HCT116 (cell line): ENCODE data around the gene C2orf92.

Experiments used
- EZH2 ChIP-seq: fragments of 200-600 bp; sonication (generic); IDR thresholded peaks from 2 replicates; pipeline ENCODE4 v1.6.1; 2017; ENCODE audit warnings: antibody characterized with exemption, mixed run types
- EZH2phosphoT487 ChIP-seq: fragments of 200-600 bp; IDR thresholded peaks from 2 replicates; pipeline ENCODE4 v1.6.1; 2018; ENCODE audit warnings: antibody characterized with exemption, borderline replicate concordance
- FOSL1 ChIP-seq: IDR thresholded peaks from 2 replicates; pipeline ENCODE4 v1.6.1; 2012; ENCODE audit warnings: low read depth
- POLR2A ChIP-seq: IDR thresholded peaks from 2 replicates; pipeline ENCODE4 v1.7.0; 2011; ENCODE audit warnings: borderline replicate concordance; ENCODE audit not compliant: insufficient read depth, insufficient read length; ENCODE audit errors: extremely low read depth
- POLR2AphosphoS5 ChIP-seq: IDR thresholded peaks from 2 replicates; pipeline ENCODE4 v1.6.1; 2011; ENCODE audit warnings: mild to moderate bottlenecking, low read depth, low read length, moderate library complexity
- SIN3A ChIP-seq: IDR thresholded peaks from 2 replicates; pipeline ENCODE4 v1.6.1; 2012; ENCODE audit warnings: low read depth
- SRF ChIP-seq: IDR thresholded peaks from 2 replicates; pipeline ENCODE4 v1.6.1; 2012; ENCODE audit warnings: low read depth
- YY1 ChIP-seq: IDR thresholded peaks from 2 replicates; pipeline ENCODE4 v1.6.1; 2011; ENCODE audit warnings: low read length, low read depth, moderate library complexity, mild to moderate bottlenecking; ENCODE audit not compliant: insufficient replicate concordance; ENCODE audit errors: extremely low read depth
- TF ChIP-seq, protein P1 (sequence below), 3 experiments: fragments of 200-600 bp in 1 of 3; sonication (generic) in 1 of 3; IDR thresholded peaks in 2 of 3; conservative IDR thresholded peaks in 1 of 3; 2 replicates each; pipeline ENCODE4 v1.5.1; 2012 to 2017; ENCODE audit warnings: low read depth in 2 of 3, low read length in 2 of 3, antibody characterized with exemption in 1 of 3, borderline replicate concordance in 1 of 3, control low read depth in 1 of 3, mild to moderate bottlenecking in 1 of 3, mixed read lengths in 1 of 3, mixed run types in 1 of 3, moderate library complexity in 1 of 3; ENCODE audit not compliant: insufficient read depth in 1 of 3
- TF ChIP-seq, protein P2 (sequence below): IDR thresholded peaks from 2 replicates; pipeline ENCODE4 v1.6.1; 2012
- TF ChIP-seq, protein P3 (sequence below): IDR thresholded peaks from 2 replicates; pipeline ENCODE4 v1.6.1; 2012

DNA sequence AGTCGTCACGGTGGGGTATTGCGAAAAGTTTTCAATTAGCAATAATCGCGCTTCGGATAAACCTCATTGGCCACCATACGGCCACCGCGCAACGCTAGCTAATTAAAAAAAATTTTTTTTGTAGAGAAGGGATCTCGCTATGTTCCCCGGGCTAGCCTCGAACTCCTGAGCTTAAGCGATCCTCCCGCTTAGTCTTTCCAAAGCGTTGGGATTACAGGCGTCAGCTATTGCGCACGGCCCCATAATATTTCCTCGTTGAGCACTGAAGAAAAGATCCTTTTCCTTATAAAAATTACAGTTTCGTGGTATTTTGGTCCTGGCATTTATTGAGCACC, 4.9 kb upstream of the C2orf92 start:
- TF ChIP-seq SRF (no peak), POLR2A (no peak), EZH2phosphoT487 (no peak), POLR2AphosphoS5 (no peak), EZH2 (no peak), FOSL1 (no peak), YY1 (no peak), SIN3A (no peak)
- TF ChIP-seq, protein P1, sequence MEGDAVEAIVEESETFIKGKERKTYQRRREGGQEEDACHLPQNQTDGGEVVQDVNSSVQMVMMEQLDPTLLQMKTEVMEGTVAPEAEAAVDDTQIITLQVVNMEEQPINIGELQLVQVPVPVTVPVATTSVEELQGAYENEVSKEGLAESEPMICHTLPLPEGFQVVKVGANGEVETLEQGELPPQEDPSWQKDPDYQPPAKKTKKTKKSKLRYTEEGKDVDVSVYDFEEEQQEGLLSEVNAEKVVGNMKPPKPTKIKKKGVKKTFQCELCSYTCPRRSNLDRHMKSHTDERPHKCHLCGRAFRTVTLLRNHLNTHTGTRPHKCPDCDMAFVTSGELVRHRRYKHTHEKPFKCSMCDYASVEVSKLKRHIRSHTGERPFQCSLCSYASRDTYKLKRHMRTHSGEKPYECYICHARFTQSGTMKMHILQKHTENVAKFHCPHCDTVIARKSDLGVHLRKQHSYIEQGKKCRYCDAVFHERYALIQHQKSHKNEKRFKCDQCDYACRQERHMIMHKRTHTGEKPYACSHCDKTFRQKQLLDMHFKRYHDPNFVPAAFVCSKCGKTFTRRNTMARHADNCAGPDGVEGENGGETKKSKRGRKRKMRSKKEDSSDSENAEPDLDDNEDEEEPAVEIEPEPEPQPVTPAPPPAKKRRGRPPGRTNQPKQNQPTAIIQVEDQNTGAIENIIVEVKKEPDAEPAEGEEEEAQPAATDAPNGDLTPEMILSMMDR (IDR thresholded peaks at IDR 0.05 in 2 of 3, conservative IDR thresholded peaks at IDR 0.05 in 1 of 3; ENCODE audit: borderline replicate concordance in 1 of 3, insufficient read depth in 1 of 3, low read depth in 2 of 3, low read length in 2 of 3): no peak; a peak in 1 of 6 replicates
- TF ChIP-seq, protein P2, sequence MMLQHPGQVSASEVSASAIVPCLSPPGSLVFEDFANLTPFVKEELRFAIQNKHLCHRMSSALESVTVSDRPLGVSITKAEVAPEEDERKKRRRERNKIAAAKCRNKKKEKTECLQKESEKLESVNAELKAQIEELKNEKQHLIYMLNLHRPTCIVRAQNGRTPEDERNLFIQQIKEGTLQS: no peak
- TF ChIP-seq, protein P3, sequence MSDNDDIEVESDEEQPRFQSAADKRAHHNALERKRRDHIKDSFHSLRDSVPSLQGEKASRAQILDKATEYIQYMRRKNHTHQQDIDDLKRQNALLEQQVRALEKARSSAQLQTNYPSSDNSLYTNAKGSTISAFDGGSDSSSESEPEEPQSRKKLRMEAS: no peak
